ENCODE measurements around the gene OPN3. TPM values are rescaled to one million over a fixed set of nuclear protein-coding genes. Genes with fewer than 3 reads are reported as not detected.

The OPN3 gene
- total RNA-seq, 1 donor from 2014 or later = 12.5 TPM

DNA sequence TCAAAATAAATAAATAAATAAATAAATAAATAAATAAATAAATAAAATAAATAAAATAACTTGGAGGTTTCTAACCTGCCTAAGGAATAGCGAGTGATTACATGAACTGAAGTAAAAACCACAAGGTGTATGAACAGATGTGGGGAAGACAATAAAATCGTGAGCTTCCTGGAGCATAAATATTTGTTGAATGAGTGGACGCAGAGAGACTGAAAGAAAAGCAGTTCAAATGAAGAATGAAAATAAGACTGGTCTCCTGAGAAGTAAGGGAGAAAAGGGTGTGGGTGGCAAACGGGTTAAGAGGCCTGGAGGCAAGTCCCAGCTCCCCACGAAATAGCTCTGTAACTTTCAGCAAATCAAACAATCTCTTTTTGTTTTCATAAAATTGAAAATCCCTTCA is 33.6 kb downstream of the OPN3 start:
- H3K4me1 Mint-ChIP-seq (ENCODE audit: low read depth, unreplicated experiment) = no peaks in the 10 kb centered on the region
- H3K9me3 Mint-ChIP-seq (ENCODE audit: unreplicated experiment) = no peaks in the 10 kb centered on the region
- H3K36me3 Mint-ChIP-seq (ENCODE audit: unreplicated experiment) = no peaks in the 10 kb centered on the region
- no peaks in the 10 kb centered on the region for H3K27me3 Mint-ChIP-seq (ENCODE audit: unreplicated experiment)
- TF ChIP-seq, protein P1, sequence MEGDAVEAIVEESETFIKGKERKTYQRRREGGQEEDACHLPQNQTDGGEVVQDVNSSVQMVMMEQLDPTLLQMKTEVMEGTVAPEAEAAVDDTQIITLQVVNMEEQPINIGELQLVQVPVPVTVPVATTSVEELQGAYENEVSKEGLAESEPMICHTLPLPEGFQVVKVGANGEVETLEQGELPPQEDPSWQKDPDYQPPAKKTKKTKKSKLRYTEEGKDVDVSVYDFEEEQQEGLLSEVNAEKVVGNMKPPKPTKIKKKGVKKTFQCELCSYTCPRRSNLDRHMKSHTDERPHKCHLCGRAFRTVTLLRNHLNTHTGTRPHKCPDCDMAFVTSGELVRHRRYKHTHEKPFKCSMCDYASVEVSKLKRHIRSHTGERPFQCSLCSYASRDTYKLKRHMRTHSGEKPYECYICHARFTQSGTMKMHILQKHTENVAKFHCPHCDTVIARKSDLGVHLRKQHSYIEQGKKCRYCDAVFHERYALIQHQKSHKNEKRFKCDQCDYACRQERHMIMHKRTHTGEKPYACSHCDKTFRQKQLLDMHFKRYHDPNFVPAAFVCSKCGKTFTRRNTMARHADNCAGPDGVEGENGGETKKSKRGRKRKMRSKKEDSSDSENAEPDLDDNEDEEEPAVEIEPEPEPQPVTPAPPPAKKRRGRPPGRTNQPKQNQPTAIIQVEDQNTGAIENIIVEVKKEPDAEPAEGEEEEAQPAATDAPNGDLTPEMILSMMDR (IDR thresholded peaks at IDR 0.05; ENCODE audit: partially characterized antibody, unreplicated experiment) = no peak
- no peak overlapping the region for H3K27ac Mint-ChIP-seq (ENCODE audit: unreplicated experiment)
- DNase-seq = no peak
- no peak overlapping the region for H3K4me3 Mint-ChIP-seq (ENCODE audit: unreplicated experiment)

DNA sequence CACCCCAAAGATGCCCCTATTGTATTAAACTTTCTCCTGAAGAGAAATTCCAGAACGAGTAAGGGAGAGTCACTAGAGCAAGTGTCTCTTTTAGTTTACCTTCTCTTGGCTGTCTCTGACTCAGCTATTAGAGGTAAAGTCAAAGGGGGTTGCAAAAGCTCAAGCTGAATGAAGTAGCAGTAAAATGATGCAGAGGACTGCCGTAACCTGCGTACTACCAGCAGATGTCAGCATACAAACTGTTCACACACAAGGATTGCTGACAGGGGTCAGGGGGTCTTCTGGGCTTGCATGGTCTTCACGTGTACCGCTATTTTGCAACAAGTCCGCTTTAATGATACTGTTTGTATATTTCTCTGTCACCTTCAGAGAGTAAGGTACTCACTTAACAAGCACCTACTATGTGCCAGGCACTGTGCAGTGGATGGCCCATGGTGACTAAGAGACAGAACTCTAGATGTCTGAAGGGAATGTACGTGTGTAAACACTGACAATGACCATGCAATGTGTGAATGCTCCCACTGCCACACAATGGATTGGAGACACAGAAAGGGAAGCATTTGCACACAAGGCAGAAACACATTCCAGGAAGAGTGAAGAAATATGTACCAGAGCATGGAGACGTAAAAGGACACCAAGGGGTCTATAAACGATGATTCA is 34.9 kb downstream of the OPN3 start:
- TF ChIP-seq, protein P1 (IDR thresholded peaks at IDR 0.05; ENCODE audit: partially characterized antibody, unreplicated experiment) = no peak
- Mint-ChIP-seq H3K4me3 (ENCODE audit: unreplicated experiment) (no peak overlapping the region), H3K27me3 (ENCODE audit: unreplicated experiment) (no peaks in the 10 kb centered on the region), H3K36me3 (ENCODE audit: unreplicated experiment) (no peaks in the 10 kb centered on the region), H3K27ac (ENCODE audit: unreplicated experiment) (no peak overlapping the region), H3K9me3 (ENCODE audit: unreplicated experiment) (no peaks in the 10 kb centered on the region), H3K4me1 (ENCODE audit: low read depth, unreplicated experiment) (no peaks in the 10 kb centered on the region)
- DNase-seq = no peak

GRCh38 chr1:241603731-241604245 is 36.4 kb downstream of the OPN3 start:
- no peak overlapping the region for H3K4me3 Mint-ChIP-seq (ENCODE audit: unreplicated experiment)
- no peak overlapping the region for H3K27ac Mint-ChIP-seq (ENCODE audit: unreplicated experiment)
- H3K27me3 Mint-ChIP-seq (ENCODE audit: unreplicated experiment) = no peaks in the 10 kb centered on the region
- no peaks in the 10 kb centered on the region for H3K4me1 Mint-ChIP-seq (ENCODE audit: low read depth, unreplicated experiment)
- H3K36me3 Mint-ChIP-seq (ENCODE audit: unreplicated experiment) = no peaks in the 10 kb centered on the region
- TF ChIP-seq, protein P1 (IDR thresholded peaks at IDR 0.05; ENCODE audit: partially characterized antibody, unreplicated experiment) = no peak
- H3K9me3 Mint-ChIP-seq (ENCODE audit: unreplicated experiment) = no peaks in the 10 kb centered on the region
- DNase-seq = no peak

- H3K27ac Mint-ChIP-seq (ENCODE audit: unreplicated experiment) = no peak overlapping the region
These were observed 39.7 kb downstream of the OPN3 start for GRCh38 chr1:241600496-241600901.

GRCh38 chr1:241598249-241598648 is 41.9 kb downstream of the OPN3 start:
- Mint-ChIP-seq H3K27me3 (ENCODE audit: unreplicated experiment) (no peaks in the 10 kb centered on the region), H3K4me3 (ENCODE audit: unreplicated experiment) (no peak overlapping the region), H3K36me3 (ENCODE audit: unreplicated experiment) (no peaks in the 10 kb centered on the region), H3K4me1 (ENCODE audit: low read depth, unreplicated experiment) (peaks cover 4% of the 10 kb centered on the region), H3K9me3 (ENCODE audit: unreplicated experiment) (no peaks in the 10 kb centered on the region), H3K27ac (ENCODE audit: unreplicated experiment) (no peak overlapping the region)
- DNase-seq = no peak
- TF ChIP-seq, protein P1 (IDR thresholded peaks at IDR 0.05; ENCODE audit: partially characterized antibody, unreplicated experiment) = no peak

More at GRCh38 chr1:241600496-241600901, 39.7 kb downstream of the OPN3 start:
- Mint-ChIP-seq H3K36me3 (ENCODE audit: unreplicated experiment) (no peaks in the 10 kb centered on the region), H3K27me3 (ENCODE audit: unreplicated experiment) (no peaks in the 10 kb centered on the region), H3K4me1 (ENCODE audit: low read depth, unreplicated experiment) (peaks cover 4% of the 10 kb centered on the region), H3K9me3 (ENCODE audit: unreplicated experiment) (no peaks in the 10 kb centered on the region), H3K4me3 (ENCODE audit: unreplicated experiment) (no peak overlapping the region)
- TF ChIP-seq, protein P1 (IDR thresholded peaks at IDR 0.05; ENCODE audit: partially characterized antibody, unreplicated experiment) = no peak
- DNase-seq = no peak
